Measurements from ENCODE around the gene SRCIN1.

Gene SRCIN1

DNA sequence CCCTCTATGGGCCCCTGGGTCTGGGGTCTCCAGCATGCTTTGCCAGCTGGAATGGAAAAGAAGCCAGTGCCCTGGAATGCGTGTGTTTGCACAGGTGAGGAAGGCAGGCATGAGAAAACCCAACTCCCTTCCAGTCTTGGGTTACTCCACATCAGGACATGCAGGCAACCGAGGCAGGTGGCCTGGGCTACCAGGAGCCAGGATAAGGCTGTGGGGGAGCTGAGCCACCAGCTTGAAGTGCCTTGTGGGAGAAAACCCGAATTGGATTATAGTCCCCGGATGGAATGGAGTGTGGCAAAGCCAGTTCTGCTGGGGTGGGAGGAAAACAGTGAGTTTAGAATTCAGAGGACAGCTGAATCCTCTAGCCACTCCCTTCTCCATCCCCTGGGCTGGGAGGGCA is 7.2 kb downstream of the SRCIN1 start:
- no peak for DNase-seq (ENCODE audit: low read depth)

- no peak for DNase-seq (ENCODE audit: low read depth)
These were observed 8.4 kb downstream of the SRCIN1 start for GRCh38 chr17:38597375-38597774.

DNA sequence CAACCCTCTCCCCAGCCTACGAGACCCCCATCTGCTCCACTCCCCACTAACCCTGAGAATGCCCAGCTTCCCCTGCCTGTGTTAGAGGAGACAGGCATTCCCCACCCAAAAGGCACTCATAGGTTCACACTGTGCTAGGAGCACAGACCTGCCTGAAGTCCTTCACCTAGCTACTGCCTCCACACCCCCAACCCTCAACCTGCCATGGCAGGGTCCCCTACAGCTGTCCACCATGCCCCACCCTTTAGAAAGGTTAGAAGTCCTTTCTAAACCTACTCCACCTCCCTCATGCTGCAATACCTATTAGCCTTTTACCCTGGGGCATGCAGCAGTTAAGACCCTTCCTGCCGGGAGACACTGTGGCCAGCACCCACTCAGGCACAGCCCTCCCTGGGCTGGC is 9.1 kb downstream of the SRCIN1 start:
- no peak for DNase-seq (ENCODE audit: low read depth)

- DNase-seq (ENCODE audit: low read depth) = no peak
These were observed 9.9 kb downstream of the SRCIN1 start for GRCh38 chr17:38595892-38596291.

DNA sequence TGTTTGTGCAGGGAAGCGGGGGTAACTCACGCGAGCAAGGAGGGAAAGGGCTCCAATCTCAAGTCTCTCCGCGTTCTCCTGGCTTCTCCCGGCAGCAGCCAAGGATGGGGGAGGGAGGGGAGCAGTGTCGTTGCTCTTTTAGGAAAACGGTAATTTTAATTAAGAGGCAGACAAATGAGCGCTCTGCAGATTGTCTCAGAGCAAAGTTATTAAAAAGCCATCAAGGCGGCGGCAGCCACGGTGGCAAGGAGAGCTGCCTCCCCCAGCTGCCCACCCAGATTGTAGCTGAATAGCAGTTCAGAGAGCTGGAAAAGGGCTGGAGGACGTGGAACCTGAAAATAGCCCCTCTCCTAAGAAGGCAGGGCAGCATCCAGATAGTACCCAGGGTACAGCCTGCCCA is 11.6 kb downstream of the SRCIN1 start:
- no peak for DNase-seq (ENCODE audit: low read depth)

GRCh38 chr17:38592487-38592886 is 13.3 kb downstream of the SRCIN1 start:
- no peak for DNase-seq (ENCODE audit: low read depth)

GRCh38 chr17:38591759-38592241 is 14.0 kb downstream of the SRCIN1 start:
- DNase-seq (ENCODE audit: low read depth) = no peak

DNA sequence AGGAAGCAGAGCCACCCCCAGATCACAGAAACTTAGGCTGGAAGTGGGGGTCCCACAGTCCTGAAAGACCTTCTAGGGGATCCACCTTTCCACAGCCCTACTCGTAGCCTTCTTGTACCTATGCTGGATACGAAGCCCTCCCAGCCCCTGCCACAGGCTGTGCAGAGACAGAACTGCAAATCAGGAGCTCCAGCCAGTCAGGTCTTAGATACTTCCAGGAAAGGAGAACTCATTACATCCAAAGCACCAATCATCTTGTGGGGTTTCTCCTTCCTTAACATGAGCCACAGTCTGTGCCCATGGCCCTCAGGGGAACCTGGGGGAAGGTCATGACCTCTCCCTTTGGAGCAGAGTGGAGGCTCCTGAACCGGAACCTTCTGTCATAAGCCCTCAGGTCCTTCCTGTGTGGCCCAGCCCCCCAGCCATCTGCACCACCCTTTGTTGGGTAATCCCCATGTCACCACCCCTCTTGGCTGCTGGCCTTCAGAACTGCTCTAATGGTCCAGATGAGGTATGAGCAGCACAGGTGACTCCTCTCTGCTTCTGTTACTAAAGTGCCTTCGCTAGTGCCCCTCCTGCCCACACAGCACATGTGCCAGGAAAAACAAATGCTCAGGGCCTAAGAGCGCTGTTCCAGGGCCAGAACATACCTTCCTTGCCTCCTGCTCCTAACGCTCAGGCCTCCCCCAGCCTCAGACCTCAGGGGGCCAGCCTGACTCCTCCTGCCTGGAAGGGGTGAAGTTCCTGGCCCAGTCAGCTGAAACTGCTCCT is 14.6 kb downstream of the SRCIN1 start:
- DNase-seq (ENCODE audit: low read depth) = no peak

DNA sequence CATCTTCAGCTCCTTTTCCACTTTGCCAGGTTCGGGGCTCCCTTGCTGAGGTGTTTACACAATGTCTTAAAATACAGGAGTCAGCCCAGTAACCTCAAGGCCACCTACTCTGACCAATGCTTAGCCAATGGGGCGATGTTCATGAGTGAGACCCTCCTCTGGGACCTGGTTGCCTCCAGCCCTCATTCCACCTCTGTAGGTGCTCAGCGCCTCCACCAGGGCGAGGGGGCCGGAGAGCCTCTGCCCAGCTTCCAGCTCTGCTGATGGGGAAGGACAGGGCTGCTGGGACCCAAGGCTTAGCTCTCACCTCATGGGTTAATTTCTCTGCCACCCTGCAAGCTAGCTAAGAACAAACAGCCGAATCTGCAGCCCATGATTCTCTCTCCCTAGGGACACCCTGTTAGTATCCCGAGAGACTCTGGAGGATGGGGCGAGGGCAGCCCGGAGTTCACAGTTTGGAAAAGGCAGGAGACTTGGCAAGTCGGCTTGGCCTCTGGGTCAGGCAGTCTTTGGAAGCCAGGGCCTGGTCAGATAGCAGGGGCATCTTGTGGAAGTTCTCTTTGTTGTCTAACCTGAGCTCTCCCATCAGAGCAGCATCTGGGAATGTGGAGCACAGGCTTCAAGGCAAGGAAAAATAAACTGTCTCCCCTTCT is 16.2 kb downstream of the SRCIN1 start:
- no peak for DNase-seq (ENCODE audit: low read depth)

GRCh38 chr17:38588788-38589174 is 17.0 kb downstream of the SRCIN1 start:
- no peak for DNase-seq (ENCODE audit: low read depth)

DNA sequence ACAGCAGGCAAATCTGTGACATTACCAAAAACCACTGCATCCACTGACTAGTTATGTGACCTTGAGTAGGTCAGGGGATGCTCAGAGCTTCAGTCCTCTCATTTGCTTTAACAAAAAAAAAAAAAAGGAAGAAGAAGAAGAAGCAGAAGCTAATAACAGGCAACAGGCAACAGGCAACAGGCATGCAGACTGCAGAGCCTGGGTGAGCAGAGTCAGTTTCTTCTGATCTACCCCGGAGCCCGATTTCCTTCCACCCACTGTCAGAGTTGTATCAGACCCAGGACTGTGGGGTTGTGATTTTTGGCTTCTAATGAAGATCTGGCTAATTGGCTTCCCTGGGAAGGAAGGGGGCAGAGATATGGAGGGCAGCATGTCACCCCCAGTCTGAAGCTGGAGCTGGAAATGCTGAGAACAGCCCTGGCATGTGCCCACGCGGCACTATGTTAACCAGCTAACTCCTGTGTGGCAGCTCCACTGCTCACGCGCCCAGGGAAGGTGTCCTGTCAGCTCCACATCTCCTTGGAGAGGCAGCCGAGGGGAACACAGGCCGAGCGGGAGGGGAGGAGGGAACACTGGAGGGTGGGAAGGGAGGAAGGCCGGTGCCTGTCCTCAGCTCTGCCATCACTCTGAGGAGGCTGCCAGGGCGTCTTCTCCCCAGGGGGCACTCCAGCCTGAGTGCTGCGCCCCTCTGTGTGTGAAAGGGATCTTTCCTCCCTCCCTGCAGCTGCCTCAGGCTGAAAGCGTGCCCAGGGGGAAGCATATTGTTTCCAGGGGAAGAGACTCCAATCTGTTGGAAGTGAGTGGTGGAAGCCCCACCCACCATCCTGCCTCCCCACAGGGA is 17.6 kb downstream of the SRCIN1 start:
- no peak for DNase-seq (ENCODE audit: low read depth)

DNA sequence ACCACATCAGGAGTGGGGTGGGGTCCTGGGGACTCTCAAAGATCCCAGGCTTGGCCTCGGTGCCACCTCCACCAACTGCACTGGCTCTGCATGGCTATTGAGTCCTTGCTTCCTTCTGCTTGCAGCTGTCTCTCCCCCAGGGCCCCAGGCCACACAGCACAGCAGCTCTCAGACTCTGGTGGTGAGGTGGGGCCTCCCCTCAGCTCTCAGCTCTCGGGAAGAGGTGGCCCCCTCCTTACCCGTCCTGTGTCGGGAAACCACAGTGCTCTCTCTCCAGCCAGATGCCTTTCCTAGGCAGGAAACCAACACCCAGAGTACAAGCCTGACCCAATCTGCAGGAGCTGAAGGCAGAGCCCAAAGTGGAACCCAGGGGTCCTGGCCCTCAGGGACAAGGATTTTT is 18.5 kb downstream of the SRCIN1 start:
- DNase-seq (ENCODE audit: low read depth) = no peak

- no peak for DNase-seq (ENCODE audit: low read depth)
These were observed 19.0 kb downstream of the SRCIN1 start for GRCh38 chr17:38586788-38587187.

GRCh38 chr17:38585918-38586529 is 19.7 kb downstream of the SRCIN1 start:
- DNase-seq (ENCODE audit: low read depth) = no peak

GRCh38 chr17:38585056-38585917 is 20.5 kb downstream of the SRCIN1 start:
- no peak for DNase-seq (ENCODE audit: low read depth)

GRCh38 chr17:38584350-38584925 is 21.3 kb downstream of the SRCIN1 start:
- DNase-seq (ENCODE audit: low read depth) = no peak

DNA sequence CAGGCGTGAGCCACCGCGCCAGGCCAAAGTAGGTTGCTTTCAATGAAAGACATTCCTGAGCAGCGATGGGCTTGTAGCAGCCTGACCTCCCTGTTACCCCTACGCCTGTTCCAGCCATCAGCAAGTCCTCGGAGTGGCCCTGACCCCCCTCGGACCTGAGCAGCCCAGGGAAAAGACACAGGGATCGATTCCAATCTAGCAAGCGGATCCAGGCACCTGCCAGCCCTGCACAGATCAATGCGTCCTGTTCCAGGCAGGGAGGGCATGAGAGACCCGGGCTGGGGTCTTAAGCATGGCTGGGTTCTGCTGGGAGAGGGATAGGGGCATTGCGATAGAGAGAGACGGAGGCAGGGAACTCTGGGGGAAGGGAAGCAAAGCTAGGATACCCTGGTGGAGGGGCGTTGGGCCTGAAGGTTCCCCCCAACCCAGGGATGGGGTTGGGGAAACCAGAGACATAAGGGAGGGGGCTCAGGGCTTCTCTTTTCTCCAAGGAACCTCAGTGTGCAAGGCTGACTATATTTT is 21.9 kb downstream of the SRCIN1 start:
- DNase-seq (ENCODE audit: low read depth) = no peak

- no peak for DNase-seq (ENCODE audit: low read depth)
These were observed 22.6 kb downstream of the SRCIN1 start for GRCh38 chr17:38583176-38583575.

DNA sequence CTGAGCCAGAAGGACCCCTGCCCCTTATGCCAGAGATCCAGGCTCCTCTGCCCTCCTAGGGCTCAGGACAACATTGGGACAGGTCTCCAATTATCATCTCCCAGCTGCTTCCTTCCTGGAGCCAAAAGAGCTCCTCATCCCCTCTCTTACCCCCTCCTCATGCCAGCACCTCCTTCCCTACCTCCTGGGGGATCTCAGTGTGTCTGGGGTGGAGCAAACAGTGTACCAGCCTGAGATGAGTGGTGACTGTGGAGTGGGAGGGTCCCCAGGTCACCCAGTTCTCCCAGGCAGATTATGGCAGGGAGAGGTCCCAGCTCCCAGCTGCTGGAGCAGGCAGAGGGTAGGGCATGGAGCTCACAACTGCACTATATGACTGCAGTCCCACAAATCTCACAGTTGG is 23.7 kb downstream of the SRCIN1 start:
- no peak for DNase-seq (ENCODE audit: low read depth)

DNA sequence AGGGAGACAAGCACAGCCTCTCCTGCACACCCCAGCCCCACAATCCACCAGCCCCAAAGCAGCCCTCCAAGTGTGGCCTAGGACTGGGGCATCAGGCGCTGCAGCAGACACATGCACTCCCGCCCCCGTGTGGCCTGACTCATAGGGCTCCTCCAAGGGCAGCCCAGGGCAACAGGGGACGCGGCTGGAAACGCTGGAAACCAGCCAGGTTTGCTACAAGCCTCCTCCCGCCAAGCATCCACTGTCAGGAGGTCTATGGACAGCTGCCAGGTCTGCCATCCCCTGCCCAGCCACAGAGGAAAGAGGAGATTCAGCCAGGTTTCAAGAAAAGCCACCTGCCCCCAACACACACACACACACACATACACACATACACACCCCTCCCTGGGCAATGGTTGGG is 25.8 kb downstream of the SRCIN1 start:
- no peak for DNase-seq (ENCODE audit: low read depth)

GRCh38 chr17:38579083-38579480 is 26.7 kb downstream of the SRCIN1 start:
- DNase-seq (ENCODE audit: low read depth) = no peak
